RWPE1 (cell line): ENCODE data around the gene KCNJ6.
"Not testable (repeated sequence)": the region's sequence is repeated elsewhere in the genome, so short reads cannot be mapped to it uniquely, and the experiment has no call there.

Source experiments
- CTCF ChIA-PET: fragments of 350-600 bp; sonication (Branson Sonifier 250); formaldehyde crosslinking; extraction: SDS; loops from one replicate; lab custom pipeline; 2021; lab: Yijun Ruan, JAX
- POLR2A ChIA-PET: fragments of 400-600 bp; formaldehyde crosslinking; extraction: SDS; loops from one replicate; lab custom pipeline; 2020; ENCODE audit warnings: antibody characterized with exemption; ENCODE audit not compliant: low non-redundant PET; lab: Yijun Ruan, JAX
- DNase-seq: peaks from one replicate; pipeline ENCODE4 v3.0.0; 2012; ENCODE audit warnings: low spot score
- H3K27ac ChIP-seq: fragments of 450-650 bp; 2 replicates; pipeline ENCODE4 v1.5.1; 2017
- TF ChIP-seq, protein P1 (sequence below): fragments of 450-650 bp; conservative IDR thresholded peaks from 2 replicates; pipeline ENCODE4 v1.5.1; 2017; ENCODE audit warnings: low read depth, mild to moderate bottlenecking

The KCNJ6 gene

GRCh38 chr21:37737507-37737906 is 178.8 kb downstream of the KCNJ6 start:
- ChIA-PET CTCF (interaction anchor here (1.0 kb wide), 1 partner anchor 25 kb away, joined by 4 read pairs; no protein-coding TSS in a partner anchor), POLR2A (no interaction called here)
- TF ChIP-seq, protein P1, sequence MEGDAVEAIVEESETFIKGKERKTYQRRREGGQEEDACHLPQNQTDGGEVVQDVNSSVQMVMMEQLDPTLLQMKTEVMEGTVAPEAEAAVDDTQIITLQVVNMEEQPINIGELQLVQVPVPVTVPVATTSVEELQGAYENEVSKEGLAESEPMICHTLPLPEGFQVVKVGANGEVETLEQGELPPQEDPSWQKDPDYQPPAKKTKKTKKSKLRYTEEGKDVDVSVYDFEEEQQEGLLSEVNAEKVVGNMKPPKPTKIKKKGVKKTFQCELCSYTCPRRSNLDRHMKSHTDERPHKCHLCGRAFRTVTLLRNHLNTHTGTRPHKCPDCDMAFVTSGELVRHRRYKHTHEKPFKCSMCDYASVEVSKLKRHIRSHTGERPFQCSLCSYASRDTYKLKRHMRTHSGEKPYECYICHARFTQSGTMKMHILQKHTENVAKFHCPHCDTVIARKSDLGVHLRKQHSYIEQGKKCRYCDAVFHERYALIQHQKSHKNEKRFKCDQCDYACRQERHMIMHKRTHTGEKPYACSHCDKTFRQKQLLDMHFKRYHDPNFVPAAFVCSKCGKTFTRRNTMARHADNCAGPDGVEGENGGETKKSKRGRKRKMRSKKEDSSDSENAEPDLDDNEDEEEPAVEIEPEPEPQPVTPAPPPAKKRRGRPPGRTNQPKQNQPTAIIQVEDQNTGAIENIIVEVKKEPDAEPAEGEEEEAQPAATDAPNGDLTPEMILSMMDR, result no peak
- no peak overlapping the region for H3K27ac ChIP-seq
- no peak for DNase-seq

- CTCF ChIA-PET, result no interaction called here
- POLR2A ChIA-PET, result no interaction called here
These were observed 181.4 kb downstream of the KCNJ6 start for GRCh38 chr21:37734846-37735245.

DNA sequence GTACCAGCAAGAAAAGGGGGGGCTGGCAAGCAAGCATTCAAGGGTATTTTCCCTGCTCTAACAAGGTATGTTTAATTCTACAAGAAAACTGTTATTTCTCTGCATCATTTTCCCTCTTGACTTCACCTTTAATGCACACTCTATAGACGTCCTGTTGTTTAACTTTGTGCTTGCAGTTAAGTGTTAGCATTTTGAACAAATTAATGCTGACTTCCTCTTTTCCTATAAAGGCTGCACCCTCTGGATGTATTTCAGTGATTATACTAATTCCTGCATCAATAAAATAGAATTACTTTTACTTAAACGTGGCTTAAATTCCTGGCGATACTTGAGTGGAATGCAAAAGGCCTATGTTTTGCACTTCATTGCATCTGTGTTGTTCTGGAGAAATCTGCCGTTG is 183.3 kb downstream of the KCNJ6 start:
- no peak for DNase-seq
- TF ChIP-seq, protein P1, result no peak
- ChIA-PET CTCF (interaction anchor here (0.6 to 1.6 kb wide), 2 partner anchors 32 to 105 kb away, joined by 3 to 5 read pairs; no protein-coding TSS in a partner anchor), POLR2A (no interaction called here)
- no peak overlapping the region for H3K27ac ChIP-seq

More at GRCh38 chr21:37734846-37735245, 181.4 kb downstream of the KCNJ6 start:
- no peak for DNase-seq
- TF ChIP-seq, protein P1, result no peak
- no peak overlapping the region for H3K27ac ChIP-seq

DNA sequence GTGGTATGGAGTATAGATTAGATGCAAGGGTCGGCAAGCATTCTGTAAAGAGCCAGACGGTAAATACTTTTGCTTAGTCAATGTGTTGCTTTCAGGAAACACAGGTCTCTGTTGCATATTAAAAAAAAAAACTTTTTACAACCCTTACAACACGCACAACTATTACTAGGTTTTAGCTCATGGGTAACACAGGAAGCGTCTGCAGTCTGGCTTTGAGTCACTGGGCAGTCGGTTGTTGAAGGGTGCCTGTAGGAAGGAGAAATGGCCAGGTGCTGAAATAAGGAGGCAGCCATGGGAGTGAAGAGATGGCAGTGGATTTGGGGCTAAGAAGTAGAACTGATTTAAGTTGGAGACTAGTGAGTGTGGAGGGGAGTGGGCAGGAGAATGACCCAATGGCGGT is 192.1 kb downstream of the KCNJ6 start:
- no peak overlapping the region for H3K27ac ChIP-seq
- ChIA-PET CTCF (no interaction called here), POLR2A (no interaction called here)
- TF ChIP-seq, protein P1, result no peak
- DNase-seq, result no peak

GRCh38 chr21:37717534-37717933 is 198.7 kb downstream of the KCNJ6 start:
- H3K27ac ChIP-seq, result no peak overlapping the region
- TF ChIP-seq, protein P1, result no peak
- no peak for DNase-seq
- POLR2A ChIA-PET, result no interaction called here
- CTCF ChIA-PET, result interaction anchor here (0.6 kb wide), 1 partner anchor 1800 kb away, joined by 5 read pairs; no protein-coding TSS in a partner anchor

DNA sequence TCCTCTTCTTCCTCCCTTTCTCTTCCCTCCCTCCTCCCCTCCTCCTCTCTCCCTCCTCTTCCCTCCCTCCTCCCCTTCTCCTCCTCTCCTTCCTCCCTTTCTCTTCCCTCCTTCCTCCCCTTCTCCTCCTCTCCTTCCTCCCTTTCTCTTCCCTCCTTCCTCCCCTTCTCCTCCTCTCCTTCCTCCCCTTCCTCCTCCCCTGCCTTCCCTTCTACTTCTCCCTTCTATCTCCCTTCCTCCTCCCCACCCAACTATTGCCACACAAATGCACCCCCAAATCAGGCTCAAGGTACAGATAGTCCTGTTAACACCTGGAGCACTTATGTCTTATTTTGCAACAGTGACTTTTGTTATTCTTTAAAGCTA is 203.7 kb downstream of the KCNJ6 start:
- DNase-seq, H3K27ac ChIP-seq, POLR2A ChIA-PET: not testable (repeated sequence)
- CTCF ChIA-PET, result interaction anchor here (0.5 to 1.9 kb wide), 14 partner anchors 12 to 708 kb away, joined by 3 to 12 read pairs (median 3); no protein-coding TSS in a partner anchor

DNA sequence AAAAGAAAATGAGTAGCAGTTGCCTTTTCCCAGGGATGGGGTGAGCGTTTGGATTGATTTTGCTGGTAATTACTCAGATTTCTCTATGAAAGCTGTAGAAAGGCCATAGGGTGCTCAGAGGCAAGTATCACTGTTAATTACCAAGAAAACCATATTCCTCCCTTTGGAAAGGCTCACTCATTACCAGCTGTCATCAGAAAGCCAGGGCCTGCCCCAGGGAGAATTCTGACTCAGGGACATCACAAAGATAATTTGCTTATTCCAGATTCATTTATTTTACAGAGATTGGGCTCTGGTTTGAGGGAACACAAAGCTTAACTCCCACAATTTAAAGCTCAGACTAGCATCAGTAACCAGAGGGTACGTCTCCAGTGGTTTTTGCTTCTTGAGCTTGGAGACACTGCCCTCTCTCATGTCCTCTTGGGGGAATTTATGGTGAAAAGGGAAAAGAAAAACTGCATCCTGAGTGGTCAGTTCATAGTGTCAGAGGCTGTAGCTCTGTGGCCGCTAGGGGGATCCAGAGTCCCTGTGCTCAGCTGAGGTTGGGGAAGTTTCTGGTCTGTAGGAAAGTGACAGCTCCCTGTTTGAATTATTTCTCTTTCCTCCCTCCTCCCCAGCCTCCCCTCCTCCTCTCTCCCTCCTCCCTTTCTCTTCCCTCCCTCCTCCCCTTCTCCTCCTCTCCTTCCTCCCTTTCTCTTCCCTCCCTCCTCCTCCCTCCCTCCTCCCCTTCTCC is 204.3 kb downstream of the KCNJ6 start:
- CTCF ChIA-PET, result interaction anchor here (0.5 to 1.9 kb wide), 16 partner anchors 11 to 708 kb away, joined by 3 to 12 read pairs (median 3); no protein-coding TSS in a partner anchor
- no peak overlapping the region for H3K27ac ChIP-seq
- DNase-seq, result peak; percentile 70
- POLR2A ChIA-PET, result no interaction called here
- TF ChIP-seq, protein P1, result peak; percentile 84
